GM10248 (cell line): ENCODE measurements around the gene FEV.

Experiments used
- CTCF ChIA-PET: fragments of 300-600 bp; sonication (Branson Sonifier 250); formaldehyde crosslinking; extraction: SDS; loops from one replicate; lab custom pipeline; 2021; ENCODE audit warnings: antibody characterized with exemption; lab: Yijun Ruan, JAX
- POLR2A ChIA-PET: fragments of 350-650 bp; sonication (Branson Sonifier 250); formaldehyde crosslinking; extraction: SDS; loops from one replicate; lab custom pipeline; 2020; ENCODE audit warnings: antibody characterized with exemption; lab: Yijun Ruan, JAX
- DNase-seq: peaks from one replicate; pipeline ENCODE4 v3.0.0; 2012; ENCODE audit errors: extremely low spot score
- CTCF ChIP-seq: IDR thresholded peaks from 2 replicates; pipeline ENCODE4 v1.5.1; 2012; ENCODE audit warnings: mild to moderate bottlenecking, low read depth; ENCODE audit errors: extremely low read depth, missing control alignments, control extremely low read depth

FEV gene

GRCh38 chr2:218983934-218984238, 1.1 kb downstream of the FEV start:
- TF ChIP-seq CTCF = no peak
- ChIA-PET CTCF (interaction anchor here (1.6 to 4.3 kb wide), 2 partner anchors 9 to 10 kb away, joined by 3 to 60 read pairs; partner anchors contain the start of gene CRYBA2), POLR2A (no interaction called here)
- no peak for DNase-seq

GRCh38 chr2:218983263-218983933, 1.6 kb downstream of the FEV start:
- DNase-seq = no peak
- POLR2A ChIA-PET = no interaction called here
- CTCF ChIA-PET = interaction anchor here (1.2 to 4.3 kb wide), 2 partner anchors 11 to 171 kb away, joined by 4 to 60 read pairs; partner anchors contain the start of gene CRYBA2
- TF ChIP-seq CTCF = no peak

GRCh38 chr2:218982586-218983262, 2.3 kb downstream of the FEV start:
- CTCF ChIA-PET = interaction anchor here (0.8 to 4.3 kb wide), 10 partner anchors 9 to 313 kb away, joined by 3 to 60 read pairs (median 6); partner anchors contain the start of gene CRYBA2
- POLR2A ChIA-PET = no interaction called here
- DNase-seq = no peak
- TF ChIP-seq CTCF = no peak

- no peak for TF ChIP-seq CTCF
- no peak for DNase-seq
- CTCF ChIA-PET = interaction anchor here (0.8 to 5.8 kb wide), 16 partner anchors 7 to 313 kb away, joined by 3 to 92 read pairs (median 10); partner anchors contain the start of genes CDK5R2 and CRYBA2
- POLR2A ChIA-PET = no interaction called here
Measured at GRCh38 chr2:218981881-218982585, 3.0 kb downstream of the FEV start.

GRCh38 chr2:218981390-218981880, 3.5 kb downstream of the FEV start:
- ChIA-PET POLR2A (no interaction called here), CTCF (interaction anchor here (0.8 to 5.8 kb wide), 21 partner anchors 8 to 174 kb away, joined by 3 to 92 read pairs (median 8); partner anchors contain the start of genes CDK5R2 and CRYBA2)
- DNase-seq = no peak

More at GRCh38 chr2:218981390-218981880, 3.5 kb downstream of the FEV start:
- TF ChIP-seq CTCF = no peak
